PC-9 (cell line): ENCODE measurements around the gene SLC6A19. TPM values are rescaled to one million over a fixed set of nuclear protein-coding genes. Genes with fewer than 3 reads are reported as not detected.

ENCODE experiments used
- BruUV-seq: library from RNA; stranded (reverse); fragments of 400-500 nt; replicated peaks from 2 replicates; lab custom pipeline; 2021; lab: Mats Ljungman, UMichigan
- CTCF ChIA-PET: fragments of 300-600 bp; sonication (Branson Sonifier 250); formaldehyde crosslinking; loops from one replicate; lab custom pipeline; 2022; ENCODE audit warnings: antibody characterized with exemption; lab: Charles Lee
- POLR2A ChIA-PET: fragments of 300-600 bp; sonication (Branson Sonifier 250); formaldehyde crosslinking; loops from one replicate; lab custom pipeline; 2022; ENCODE audit warnings: antibody characterized with exemption; ENCODE audit not compliant: unreplicated experiment; lab: Charles Lee
- DNase-seq, 2 experiments: peaks; one replicate each; pipeline versions ENCODE4 v3.0.0 to v3.0.0-alpha.2; 2015 to 2022; ENCODE audit warnings: mixed read lengths in 1 of 2
- H2AFZ ChIP-seq: fragments of 200-600 bp; sonication (generic); 2 replicates; pipeline ENCODE4 v1.8.1; 2017; ENCODE audit warnings: antibody characterized with exemption
- H3F3A ChIP-seq: fragments of 200-600 bp; sonication (generic); 2 replicates; pipeline ENCODE4 v1.8.1; 2017; ENCODE audit warnings: antibody characterized with exemption, mild to moderate bottlenecking, low read depth; ENCODE audit not compliant: insufficient read depth
- H3K27ac ChIP-seq: fragments of 200-600 bp; sonication (generic); 2 replicates; pipeline ENCODE4 v1.6.1; 2016; ENCODE audit warnings: mixed run types
- H3K27me3 ChIP-seq: fragments of 200-600 bp; sonication (generic); 2 replicates; pipeline ENCODE4 v1.6.1; 2016; ENCODE audit warnings: low read depth, mixed run types; ENCODE audit not compliant: insufficient read depth
- H3K36me3 ChIP-seq: fragments of 200-600 bp; sonication (generic); 2 replicates; pipeline ENCODE4 v1.6.1; 2016; ENCODE audit warnings: low read depth, mixed run types
- H3K4me1 ChIP-seq: fragments of 200-600 bp; sonication (generic); replicated peaks from 2 replicates; pipeline ENCODE4 v1.6.1; 2016; ENCODE audit warnings: mixed run types; ENCODE audit not compliant: insufficient read depth
- H3K4me2 ChIP-seq: fragments of 200-600 bp; sonication (generic); 2 replicates; pipeline ENCODE4 v1.6.1; 2017; ENCODE audit warnings: mixed run types
- H3K4me3 ChIP-seq: fragments of 200-600 bp; sonication (generic); 2 replicates; pipeline ENCODE4 v1.6.1; 2016; ENCODE audit warnings: mixed run types
- H3K79me2 ChIP-seq: fragments of 200-600 bp; sonication (generic); 2 replicates; pipeline ENCODE4 v1.6.1; 2017; ENCODE audit warnings: low read depth, mixed run types
- H3K9me2 ChIP-seq: fragments of 200-600 bp; sonication (generic); 2 replicates; pipeline ENCODE4 v1.8.1; 2017; ENCODE audit warnings: mild to moderate bottlenecking; ENCODE audit not compliant: insufficient read depth
- H3K9me3 ChIP-seq: fragments of 200-600 bp; sonication (generic); 2 replicates; pipeline ENCODE4 v1.8.1; 2016; ENCODE audit warnings: low read depth; ENCODE audit not compliant: insufficient read depth
- H4K20me1 ChIP-seq: fragments of 200-600 bp; sonication (generic); 2 replicates; pipeline ENCODE4 v1.8.1; 2017; ENCODE audit not compliant: insufficient read depth
- EZH2 ChIP-seq: fragments of 200-600 bp; sonication (generic); IDR thresholded peaks from 2 replicates; pipeline ENCODE4 v1.8.0; 2017; ENCODE audit warnings: antibody characterized with exemption, low read depth
- intact Hi-C: fragments of 100-400 bp; cut with micrococcal nuclease; formaldehyde crosslinking; loops from one replicate; pipeline ENCODE4 v1.10.0; 2022; ENCODE audit not compliant: unreplicated experiment
- total RNA-seq: library from RNA; stranded (reverse); gene quantifications from 2 replicates; pipeline ENCODE4 v1.2.3, GENCODE V29; 2021
- TF ChIP-seq, protein P1 (sequence below): fragments of 200-600 bp; sonication (generic); conservative IDR thresholded peaks from 2 replicates; pipeline ENCODE4 v1.6.1; 2017; ENCODE audit warnings: mixed run types, antibody characterized with exemption, mild to moderate bottlenecking, moderate library complexity

The SLC6A19 gene
- total RNA-seq, 1 experiment from 2014 or later: not detected

DNA sequence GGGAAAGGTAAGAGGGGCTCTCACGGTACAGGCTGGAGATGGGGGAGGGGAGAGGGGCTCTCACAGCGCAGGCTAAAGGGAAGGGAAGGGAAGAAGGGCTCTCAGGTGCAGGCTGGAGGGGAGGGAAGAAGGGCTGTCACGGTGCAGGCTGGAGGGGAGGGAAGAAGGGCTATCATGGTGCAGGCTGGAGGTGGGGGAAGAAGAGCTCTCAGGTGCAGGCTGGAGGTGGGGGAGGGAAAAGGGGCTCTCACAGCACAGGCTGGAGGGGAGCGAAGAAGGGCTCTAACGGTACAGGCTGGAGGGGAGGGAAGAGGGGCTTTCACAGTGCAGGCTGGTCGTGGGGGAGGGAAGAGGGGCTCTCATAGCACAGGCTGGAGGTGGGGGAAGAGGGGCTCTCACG lies 28.4 kb downstream of the SLC6A19 start:
- DNase-seq: no peak
- CTCF ChIA-PET: interaction anchor here (0.7 kb wide), 1 partner anchor 799 kb away, joined by 6 read pairs; no protein-coding TSS in a partner anchor
- BruUV-seq: no TSS peak

DNA sequence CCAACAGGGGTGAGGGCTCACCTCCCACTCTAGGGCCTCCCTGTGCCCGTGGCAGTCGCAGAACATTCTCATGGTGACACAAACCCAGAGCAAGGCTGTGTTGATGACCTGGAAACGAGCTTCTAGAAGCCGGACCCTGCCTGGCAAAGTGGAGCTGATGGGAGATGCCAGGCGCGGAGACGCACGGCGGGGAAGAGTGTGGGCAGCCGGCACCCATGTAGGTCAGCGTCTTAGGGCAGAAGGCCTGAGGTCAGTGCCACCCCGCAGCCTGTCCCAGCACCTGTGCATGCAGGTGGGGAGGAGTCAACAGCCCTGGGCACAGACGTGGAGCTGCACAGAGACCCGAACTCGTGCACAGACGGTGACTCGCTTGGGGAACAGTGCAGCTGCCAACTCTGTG lies 29.2 kb downstream of the SLC6A19 start:
- Histone ChIP-seq H3K79me2 (no peaks in the 10 kb centered on the region), H3K4me1 (no peaks in the 10 kb centered on the region; the same call in 1 of the 2 replicates), H2AFZ (no peak overlapping the region), H4K20me1 (0 out of 2 replicates have a peak, but pooled peaks cover 8% of the 10 kb centered on the region), H3K27ac (no peak overlapping the region), H3K9me2 (no peaks in the 10 kb centered on the region), H3K4me2 (no peak overlapping the region), H3K4me3 (no peak overlapping the region), H3K27me3 (peaks cover 98% of the 10 kb centered on the region), H3K36me3 (no peaks in the 10 kb centered on the region), H3F3A (no peaks in the 10 kb centered on the region), H3K9me3 (peaks cover 2% of the 10 kb centered on the region; the same call in 1 of the 2 replicates)
- no peak for DNase-seq
- BruUV-seq: no TSS peak
- TF ChIP-seq EZH2: no peak
- TF ChIP-seq, protein P1, sequence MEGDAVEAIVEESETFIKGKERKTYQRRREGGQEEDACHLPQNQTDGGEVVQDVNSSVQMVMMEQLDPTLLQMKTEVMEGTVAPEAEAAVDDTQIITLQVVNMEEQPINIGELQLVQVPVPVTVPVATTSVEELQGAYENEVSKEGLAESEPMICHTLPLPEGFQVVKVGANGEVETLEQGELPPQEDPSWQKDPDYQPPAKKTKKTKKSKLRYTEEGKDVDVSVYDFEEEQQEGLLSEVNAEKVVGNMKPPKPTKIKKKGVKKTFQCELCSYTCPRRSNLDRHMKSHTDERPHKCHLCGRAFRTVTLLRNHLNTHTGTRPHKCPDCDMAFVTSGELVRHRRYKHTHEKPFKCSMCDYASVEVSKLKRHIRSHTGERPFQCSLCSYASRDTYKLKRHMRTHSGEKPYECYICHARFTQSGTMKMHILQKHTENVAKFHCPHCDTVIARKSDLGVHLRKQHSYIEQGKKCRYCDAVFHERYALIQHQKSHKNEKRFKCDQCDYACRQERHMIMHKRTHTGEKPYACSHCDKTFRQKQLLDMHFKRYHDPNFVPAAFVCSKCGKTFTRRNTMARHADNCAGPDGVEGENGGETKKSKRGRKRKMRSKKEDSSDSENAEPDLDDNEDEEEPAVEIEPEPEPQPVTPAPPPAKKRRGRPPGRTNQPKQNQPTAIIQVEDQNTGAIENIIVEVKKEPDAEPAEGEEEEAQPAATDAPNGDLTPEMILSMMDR: no peak
- intact Hi-C loops: no loop called here
- POLR2A ChIA-PET: no interaction called here
- CTCF ChIA-PET: interaction anchor here (0.6 kb wide), 2 partner anchors 84 to 301 kb away, joined by 5 to 12 read pairs; no protein-coding TSS in a partner anchor

More for the DNA sequence above, 28.4 kb downstream of the SLC6A19 start:
- Histone ChIP-seq H3K4me2 (no peak overlapping the region), H3K9me2 (no peaks in the 10 kb centered on the region), H3K4me3 (no peak overlapping the region), H3K27ac (no peak overlapping the region), H4K20me1 (0 out of 2 replicates have a peak, but pooled peaks cover 8% of the 10 kb centered on the region), H3K79me2 (no peaks in the 10 kb centered on the region), H3K36me3 (no peaks in the 10 kb centered on the region), H3K4me1 (no peaks in the 10 kb centered on the region; the same call in 1 of the 2 replicates), H3F3A (no peaks in the 10 kb centered on the region), H3K27me3 (peaks cover 98% of the 10 kb centered on the region), H2AFZ (no peak overlapping the region), H3K9me3 (no peaks in the 10 kb centered on the region)
- TF ChIP-seq, protein P1: no peak
- TF ChIP-seq EZH2: no peak
- intact Hi-C loops: no loop called here
- POLR2A ChIA-PET: no interaction called here

DNA sequence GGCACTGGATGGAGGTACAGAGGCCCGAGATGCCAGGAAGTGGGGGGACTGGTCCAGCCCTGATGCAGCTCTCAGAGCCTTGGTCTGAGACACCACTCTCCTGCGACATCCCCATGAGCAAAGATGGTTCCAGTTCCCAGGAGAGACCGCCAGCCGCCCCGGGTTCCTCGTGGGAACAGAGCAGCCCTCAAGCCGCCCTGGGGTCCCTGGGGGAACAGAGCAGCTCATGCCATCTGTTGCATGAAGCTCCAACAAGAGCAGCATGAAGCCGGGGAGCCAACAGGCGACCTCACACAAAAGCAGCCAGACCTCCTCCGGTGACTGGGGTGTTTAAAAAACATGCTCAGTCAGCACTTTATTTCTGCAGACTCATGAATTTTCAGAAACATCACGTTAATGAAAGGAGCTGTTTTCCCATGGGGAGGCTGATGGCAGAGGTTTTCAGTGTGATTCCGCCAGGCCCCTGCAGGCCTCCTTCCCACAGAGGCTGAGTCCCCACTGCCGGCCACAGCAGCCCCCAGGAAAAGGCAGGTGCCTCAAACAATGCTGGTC lies 30.0 kb downstream of the SLC6A19 start:
- ChIA-PET CTCF (no interaction called here), POLR2A (interaction anchor here (0.7 kb wide), 1 partner anchor 960 kb away, joined by 4 read pairs; the partner anchor contains the start of gene PDCD6)
- Histone ChIP-seq H3K9me2 (no peaks in the 10 kb centered on the region), H3K4me3 (no peak overlapping the region), H3K4me1 (no peaks in the 10 kb centered on the region; the same call in 1 of the 2 replicates), H3F3A (no peaks in the 10 kb centered on the region), H3K79me2 (no peaks in the 10 kb centered on the region), H2AFZ (no peak overlapping the region), H3K27ac (no peak overlapping the region), H4K20me1 (0 out of 2 replicates have a peak, but pooled peaks cover 5% of the 10 kb centered on the region), H3K4me2 (no peak overlapping the region), H3K27me3 (peaks cover 98% of the 10 kb centered on the region), H3K36me3 (no peaks in the 10 kb centered on the region), H3K9me3 (peaks cover 11% of the 10 kb centered on the region)
- BruUV-seq: no TSS peak
- no peak for TF ChIP-seq EZH2
- TF ChIP-seq, protein P1: no peak
- no peak for DNase-seq
- intact Hi-C loops: no loop called here
